CD4-positive, alpha-beta T cell treated with Interleukin-15 for 4 hours (primary cell): ENCODE results near the gene KLC3.
"Not testable (repeated sequence)": the region's sequence is repeated elsewhere in the genome, so short reads cannot be mapped to it uniquely, and the experiment has no call there.

Source experiments
- DNase-seq: peaks from one replicate; pipeline ENCODE4 v3.0.0-alpha.2; 2020; ENCODE audit warnings: low spot score

The KLC3 gene

DNA sequence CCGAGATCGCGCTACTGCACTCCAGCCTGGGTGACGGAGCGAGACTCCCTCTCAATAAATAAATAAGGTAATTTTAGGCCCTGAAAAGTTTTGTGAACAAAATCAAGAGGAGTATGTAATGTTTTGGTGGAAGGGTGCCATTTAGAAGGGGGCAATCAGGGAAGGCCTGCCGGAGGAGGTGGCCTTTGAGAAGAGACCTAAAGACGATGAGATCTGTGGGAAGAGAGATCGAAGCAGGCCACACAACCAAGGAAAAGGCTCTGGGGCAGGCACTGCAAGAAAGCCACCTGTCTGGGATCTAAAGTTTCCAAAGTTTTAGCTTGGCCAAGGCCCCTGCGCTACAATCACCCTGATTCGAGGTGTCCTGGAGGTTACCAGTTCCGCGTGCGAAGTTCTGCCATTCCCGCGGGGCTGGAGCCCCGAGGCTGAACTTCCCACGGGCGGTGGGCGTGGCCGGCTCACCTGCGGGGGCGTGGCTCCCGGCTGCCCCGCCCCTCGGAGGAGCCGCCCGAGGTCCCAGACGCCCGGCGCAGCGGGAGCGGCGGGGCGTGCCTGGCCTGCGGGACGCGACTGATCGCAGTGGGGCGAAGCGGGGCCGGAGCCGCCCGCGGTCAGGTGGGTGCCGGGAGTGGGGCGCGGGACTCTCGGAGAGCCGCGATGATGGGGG, at the start of gene KLC3:
KLC3 (plus strand) TSS at position 519 of the 667 bp plus-strand sequence. CDS start 4,792 bp downstream, outside the sequence.
- DNase-seq = peak; percentile 10

- DNase-seq = no peak
Observed at GRCh38 chr19:45291834-45292233, 48.7 kb upstream of the KLC3 start.

GRCh38 chr19:45293682-45294081, 46.9 kb upstream of the KLC3 start:
- DNase-seq = no peak

- DNase-seq = no peak
Observed at GRCh38 chr19:45294291-45295029, 46.1 kb upstream of the KLC3 start.

DNA sequence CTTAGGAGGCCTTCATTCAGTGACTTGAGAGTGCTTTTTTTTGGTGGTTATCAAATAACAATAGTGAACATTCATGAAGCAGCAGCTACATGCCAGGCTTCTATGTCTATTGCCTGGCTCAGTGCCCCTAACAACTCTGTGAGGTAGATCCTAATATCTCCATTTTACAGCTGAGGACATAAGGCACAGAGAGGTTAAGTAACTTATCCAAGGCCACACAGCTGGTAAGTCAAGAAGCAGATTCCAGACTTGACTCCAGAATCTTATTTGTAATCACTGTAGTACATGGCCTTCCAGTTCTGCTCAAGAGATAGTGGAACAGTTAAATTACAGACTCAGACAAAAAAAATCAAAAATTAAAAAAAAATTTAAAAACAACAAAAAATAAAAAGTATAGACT, 44.7 kb upstream of the KLC3 start:
- no peak for DNase-seq

DNA sequence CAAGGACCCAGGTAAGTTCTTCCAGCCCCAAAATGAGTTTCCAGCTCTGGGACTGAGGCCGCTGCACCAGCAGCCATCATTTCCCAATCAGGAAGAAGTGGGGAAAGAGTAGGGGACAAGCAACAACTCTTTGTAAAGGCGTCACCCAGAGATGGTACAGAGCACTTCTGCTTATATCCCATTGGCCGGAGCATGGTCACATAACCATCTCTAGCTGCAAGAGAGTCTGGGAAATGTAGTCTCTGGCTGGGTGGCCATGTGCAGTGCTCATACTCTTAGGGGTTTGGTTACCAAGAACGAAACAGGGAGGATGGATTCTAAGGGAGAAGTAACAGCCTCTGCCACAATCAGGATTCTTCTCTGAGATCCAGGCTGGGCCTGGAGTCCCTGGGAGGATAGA, 44.2 kb upstream of the KLC3 start:
- DNase-seq = no peak

DNA sequence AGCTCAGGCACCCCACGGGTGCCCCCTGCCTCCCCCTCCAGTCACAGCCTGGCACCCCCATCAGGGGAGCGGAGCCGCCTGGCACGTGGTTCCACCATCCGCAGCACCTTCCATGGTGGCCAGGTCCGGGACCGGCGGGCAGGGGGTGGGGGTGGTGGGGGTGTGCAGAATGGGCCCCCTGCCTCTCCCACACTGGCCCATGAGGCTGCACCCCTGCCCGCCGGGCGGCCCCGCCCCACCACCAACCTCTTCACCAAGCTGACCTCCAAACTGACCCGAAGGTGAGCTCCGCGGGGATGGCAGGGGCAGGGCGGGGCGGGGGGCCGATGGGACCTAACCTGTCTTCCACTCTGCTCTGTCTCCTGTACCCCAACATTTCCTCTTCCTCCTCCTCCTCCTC, 42.9 kb upstream of the KLC3 start:
- no peak for DNase-seq

DNA sequence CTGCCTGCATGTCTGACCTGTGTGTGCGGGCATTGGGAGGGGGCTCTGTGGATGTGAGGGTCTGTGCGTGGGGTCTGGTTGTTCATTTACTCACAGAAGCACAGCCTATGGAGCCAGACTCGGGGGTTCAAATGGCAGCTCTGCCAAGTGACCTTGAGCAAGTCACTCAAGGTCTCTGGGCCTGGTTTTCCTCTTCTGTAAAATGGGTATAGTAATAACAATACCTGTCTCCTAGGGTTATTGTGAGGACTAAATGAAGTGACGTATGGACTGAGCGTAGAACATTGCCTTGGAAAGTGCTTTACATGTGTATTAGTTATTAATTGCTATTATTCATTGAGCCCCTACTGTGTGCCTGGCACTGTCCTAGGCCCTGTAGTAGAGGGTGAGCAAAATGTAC, 42.3 kb upstream of the KLC3 start:
- DNase-seq = no peak

DNA sequence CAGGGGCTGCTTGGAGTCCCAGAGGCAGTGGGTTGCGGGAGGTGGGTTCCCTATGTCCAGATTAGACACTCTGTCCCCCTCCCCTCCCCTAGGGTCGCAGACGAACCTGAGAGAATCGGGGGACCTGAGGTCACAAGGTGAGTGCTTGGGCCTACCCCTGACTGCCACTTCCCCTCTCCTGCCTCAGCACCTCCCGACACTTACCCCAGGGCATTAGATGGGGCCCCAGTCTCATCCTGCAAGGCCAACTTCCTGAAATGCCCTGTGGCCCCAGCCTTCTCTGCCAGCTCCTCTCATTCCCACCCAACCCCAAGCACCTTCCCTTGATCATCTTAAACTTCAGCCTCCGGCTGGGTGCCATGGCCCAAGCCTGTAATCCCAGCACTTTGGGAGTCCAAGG, 40.8 kb upstream of the KLC3 start:
- DNase-seq = no peak

DNA sequence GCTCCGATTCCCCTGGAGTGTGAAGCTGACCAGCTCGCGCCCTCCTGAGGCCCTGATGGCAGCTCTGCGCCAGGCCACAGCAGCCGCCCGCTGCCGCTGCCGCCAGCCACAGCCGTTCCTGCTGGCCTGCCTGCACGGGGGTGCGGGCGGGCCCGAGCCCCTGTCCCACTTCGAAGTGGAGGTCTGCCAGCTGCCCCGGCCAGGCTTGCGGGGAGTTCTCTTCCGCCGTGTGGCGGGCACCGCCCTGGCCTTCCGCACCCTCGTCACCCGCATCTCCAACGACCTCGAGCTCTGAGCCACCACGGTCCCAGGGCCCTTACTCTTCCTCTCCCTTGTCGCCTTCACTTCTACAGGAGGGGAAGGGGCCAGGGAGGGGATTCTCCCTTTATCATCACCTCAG, 38.1 kb upstream of the KLC3 start:
- no peak for DNase-seq

GRCh38 chr19:45303269-45304060, 37.1 kb upstream of the KLC3 start:
- DNase-seq = no peak

DNA sequence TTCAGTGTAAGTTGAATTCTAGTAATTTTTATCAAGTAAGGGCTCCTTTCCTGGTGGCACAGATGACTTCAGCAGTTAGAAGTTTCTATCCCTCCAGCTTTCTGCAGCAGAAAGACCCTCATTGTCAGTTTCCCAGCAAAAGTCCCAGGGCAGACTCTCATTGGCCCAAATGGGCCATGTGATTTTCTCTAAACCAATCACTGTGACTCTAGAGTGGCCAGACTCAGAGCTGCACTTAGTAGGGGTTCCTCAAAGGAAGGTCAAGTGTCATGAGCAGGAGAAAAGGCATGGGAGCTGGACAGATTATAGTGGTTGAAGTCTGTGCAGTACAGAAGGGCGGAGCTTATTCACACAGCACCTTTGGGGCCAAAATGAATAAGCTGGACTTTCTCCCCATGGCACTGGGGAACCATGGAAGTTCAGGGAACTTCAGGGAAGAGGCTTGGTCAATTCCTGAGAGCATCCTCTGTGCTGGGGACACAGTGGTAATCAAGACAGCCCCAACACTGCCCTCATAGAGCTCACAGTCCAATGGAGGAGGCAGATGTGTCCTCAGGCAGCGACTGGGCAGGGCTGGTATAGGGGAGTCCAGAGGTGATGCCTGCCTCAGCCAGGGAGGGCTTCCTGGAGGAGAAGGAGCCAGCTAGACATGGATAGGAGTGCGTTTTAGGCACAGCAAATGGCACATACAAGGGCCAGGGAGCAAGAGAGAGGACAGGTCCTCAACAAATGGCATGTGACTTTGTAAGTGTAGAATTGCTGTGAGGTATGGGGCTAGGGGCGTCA, 36.2 kb upstream of the KLC3 start:
- no peak for DNase-seq

DNA sequence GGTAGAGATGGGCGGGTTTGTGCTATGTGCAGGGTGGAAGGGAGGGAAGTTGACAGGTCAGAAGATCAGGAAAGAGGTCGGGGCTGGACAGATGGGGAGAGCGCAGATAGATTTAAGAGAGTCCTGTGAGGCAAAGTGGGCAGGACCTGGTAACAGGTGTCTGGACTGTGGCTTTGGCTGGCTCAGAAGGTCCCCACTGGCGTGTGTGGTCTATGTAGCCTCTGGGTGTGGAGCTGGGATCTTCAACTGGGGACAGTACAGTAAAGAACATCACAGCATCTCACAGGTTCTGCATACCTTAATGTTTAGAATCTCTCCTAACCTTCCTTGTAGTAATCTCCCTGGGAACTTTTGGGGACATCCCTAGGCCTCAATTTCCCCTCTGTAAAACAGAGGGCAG, 35.5 kb upstream of the KLC3 start:
- DNase-seq = no peak

DNA sequence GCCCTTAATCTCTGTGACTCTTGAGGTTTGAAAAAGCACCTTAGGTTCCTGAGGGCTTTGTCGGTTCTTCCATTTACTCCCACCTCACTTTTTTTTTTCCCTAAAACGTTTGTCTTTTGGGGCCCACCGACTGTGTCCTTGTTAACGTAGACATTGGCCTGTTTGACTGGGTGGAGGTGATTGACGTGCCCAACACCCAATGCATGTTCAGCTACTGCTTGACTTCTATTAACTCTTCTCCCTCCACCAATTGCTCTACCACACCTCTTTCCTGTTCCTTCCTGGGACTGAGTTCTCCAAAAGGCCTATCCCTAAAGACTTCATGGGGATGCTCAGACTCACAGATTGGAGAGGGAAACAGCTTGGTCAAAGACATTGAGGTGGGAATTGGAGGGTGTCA, 35.1 kb upstream of the KLC3 start:
- DNase-seq = no peak

DNA sequence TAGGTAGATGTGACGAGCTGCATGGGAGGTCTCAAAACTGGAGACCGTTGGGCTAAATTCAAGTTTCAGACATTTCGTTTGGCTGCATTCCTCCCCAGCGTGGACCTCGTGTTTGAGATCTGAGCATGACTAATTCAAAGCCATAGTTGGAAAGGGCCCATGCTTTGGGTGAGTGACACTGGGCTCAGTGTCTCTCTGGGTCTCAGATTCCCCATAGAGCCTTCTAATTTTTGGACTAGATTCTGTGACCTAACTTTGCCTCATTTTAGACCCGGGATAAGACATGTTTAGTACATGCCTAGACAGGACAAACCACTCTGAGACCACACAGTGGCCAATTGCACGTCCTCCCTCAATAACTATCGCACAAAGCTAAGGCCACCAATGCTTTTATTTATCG, 34.5 kb upstream of the KLC3 start:
- DNase-seq = no peak

- DNase-seq = no peak
Observed at GRCh38 chr19:45306518-45307027, 34.0 kb upstream of the KLC3 start.

DNA sequence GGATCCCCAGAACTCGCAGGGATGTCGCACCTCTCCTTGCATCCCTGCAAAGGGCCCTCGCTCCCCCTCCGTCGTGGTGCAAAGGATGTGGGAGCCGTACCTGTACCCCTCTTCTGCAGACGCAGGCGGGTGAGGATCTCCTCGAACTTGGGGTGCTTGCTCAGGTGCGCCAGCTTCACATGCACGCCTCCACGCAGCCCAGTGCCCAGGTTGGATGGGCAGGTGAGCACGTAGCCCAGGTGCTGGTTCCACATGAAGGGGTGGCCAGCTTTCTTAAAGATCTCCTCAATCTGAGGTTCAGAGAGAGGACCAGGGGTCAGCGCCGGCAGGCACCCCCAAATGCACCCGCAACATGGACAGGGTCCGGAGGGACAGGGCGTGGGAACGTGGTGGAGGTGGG, 33.2 kb upstream of the KLC3 start:
- no peak for DNase-seq

GRCh38 chr19:45309322-45309721, 31.2 kb upstream of the KLC3 start:
- not testable (repeated sequence) for DNase-seq

- DNase-seq = no peak
Observed at GRCh38 chr19:45311621-45312020, 28.9 kb upstream of the KLC3 start.

DNA sequence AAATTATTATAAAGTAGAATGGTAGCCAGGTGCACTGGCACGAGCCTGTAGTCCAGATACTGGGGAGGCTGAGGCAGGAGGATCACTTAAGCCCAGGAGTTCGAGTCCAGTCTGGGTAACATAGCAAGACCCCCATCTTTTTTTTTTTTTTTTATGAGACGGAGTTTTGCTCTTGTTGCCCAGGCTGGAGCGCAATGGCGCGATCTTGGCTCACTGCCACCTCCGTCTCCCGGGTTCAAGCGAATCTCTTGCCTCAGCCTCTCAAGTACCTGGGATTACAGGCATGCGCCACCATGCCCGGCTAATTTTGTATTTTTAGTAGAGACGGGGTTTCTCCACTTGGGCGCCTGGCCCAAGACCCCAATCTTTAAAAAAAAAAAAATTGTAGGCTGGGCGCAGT, 28.3 kb upstream of the KLC3 start:
- not testable (repeated sequence) for DNase-seq

DNA sequence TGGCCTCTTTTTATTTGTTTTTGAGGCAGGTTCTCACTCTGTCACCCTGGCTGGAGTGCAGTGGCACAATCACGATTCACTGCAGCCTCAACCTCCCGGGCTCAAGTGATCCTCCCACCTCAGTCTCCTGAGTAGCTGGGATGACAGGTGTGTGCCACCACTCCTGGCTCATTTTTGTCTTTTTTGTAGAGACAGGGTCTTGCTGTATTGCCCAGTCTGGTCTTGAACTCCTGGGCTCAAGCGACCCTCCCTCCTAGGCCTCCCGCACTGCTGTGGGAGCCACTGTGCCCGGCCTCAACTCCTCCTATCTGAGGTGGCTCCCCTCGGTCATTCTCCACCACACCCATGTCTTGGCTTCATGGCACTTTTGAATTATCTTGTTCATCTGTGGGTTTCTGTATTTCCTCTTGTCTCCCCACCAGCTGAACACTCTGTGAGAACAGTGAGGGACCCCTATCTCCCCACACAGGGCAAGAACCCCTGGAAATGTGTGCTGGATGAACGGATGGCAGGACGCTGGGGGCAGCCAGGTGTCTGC, 25.8 kb upstream of the KLC3 start:
- DNase-seq = no peak

GRCh38 chr19:45315304-45315703, 25.2 kb upstream of the KLC3 start:
- no peak for DNase-seq
